Measurements from ENCODE around the gene TGM1.

DNA sequence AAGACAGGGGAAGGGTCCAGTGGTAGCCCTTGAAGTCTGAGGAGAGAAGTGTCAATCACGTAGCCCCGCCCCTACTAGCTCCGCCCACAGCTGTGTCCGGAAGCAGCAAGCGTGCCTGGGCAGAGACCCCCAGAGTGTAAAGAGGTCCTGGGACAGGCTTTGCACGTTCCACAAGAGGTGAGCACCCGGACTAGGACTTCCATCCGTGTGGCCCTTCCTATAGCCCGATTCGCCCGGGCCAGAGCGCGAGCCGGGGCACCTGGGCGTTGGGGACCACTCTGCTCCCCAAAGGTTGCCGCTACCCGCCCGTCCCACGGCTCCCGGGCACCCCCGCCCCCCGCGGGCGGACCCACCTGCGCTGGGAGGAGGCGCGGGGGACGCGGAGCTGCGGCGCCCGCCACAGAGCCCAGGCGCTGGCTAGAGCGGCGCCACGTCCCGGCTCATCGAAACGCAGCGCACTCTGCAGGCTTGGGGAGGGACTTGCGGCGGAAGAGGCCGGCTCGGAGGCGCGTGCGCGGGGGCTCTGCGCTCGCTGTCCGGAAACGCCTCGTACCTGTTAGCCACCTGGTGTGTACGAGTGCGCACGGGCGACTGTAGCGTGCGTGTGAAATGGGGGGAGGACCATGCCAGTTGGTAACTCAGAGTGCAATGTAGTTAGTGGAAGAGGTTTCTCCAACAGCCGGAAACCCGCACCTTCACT lies 8.3 kb upstream of the TGM1 start, which contains the start of gene RABGGTA:
- TF ChIP-seq TARDBP (IDR thresholded peaks at IDR 0.05) (no peak), SUZ12 (IDR thresholded peaks at IDR 0.05) (no peak), ZNF384 (IDR thresholded peaks at IDR 0.05) (no peak), CTBP1 (IDR thresholded peaks at IDR 0.05; ENCODE audit: borderline replicate concordance) (no peak), FOXA1 (IDR thresholded peaks at IDR 0.05) (no peak), SP1 (IDR thresholded peaks at IDR 0.05) (no peak), ELF4 (IDR thresholded peaks at IDR 0.05) (0 out of 2 replicates have a peak, but pooled peaks have one; percentile 16), LEF1 (IDR thresholded peaks at IDR 0.05; ENCODE audit: borderline replicate concordance) (0 out of 2 replicates have a peak, but pooled peaks have one; percentile 34), HDGF (IDR thresholded peaks at IDR 0.05; ENCODE audit: borderline replicate concordance) (no peak), BHLHE40 (IDR thresholded peaks at IDR 0.05; ENCODE audit: borderline replicate concordance) (no peak), L3MBTL2 (conservative IDR thresholded peaks at IDR 0.05) (peak; percentile 85), FOXM1 (IDR thresholded peaks at IDR 0.05; ENCODE audit: borderline replicate concordance) (no peak), FOXK2 (IDR thresholded peaks at IDR 0.05) (no peak), NFRKB (IDR thresholded peaks at IDR 0.05) (no peak)

Data from HEK293T (cell line).